DMS153 (cell line): Measurements from ENCODE around the gene NRCAM.
A peak's percentile ranks its signal among the peaks of the same experiment; 100 is the strongest.

ENCODE experiments used
- DNase-seq: peaks from one replicate; lab custom pipeline; 2025; lab: John Stamatoyannopoulos, UW

The NRCAM gene

GRCh38 chr7:108246227-108246837 is 209.9 kb downstream of the NRCAM start:
- DNase-seq: no peak

GRCh38 chr7:108245523-108246226 is 210.6 kb downstream of the NRCAM start:
- no peak for DNase-seq

GRCh38 chr7:108244110-108244509 is 212.1 kb downstream of the NRCAM start:
- DNase-seq: no peak

GRCh38 chr7:108239501-108240225 is 216.6 kb downstream of the NRCAM start:
- no peak for DNase-seq

GRCh38 chr7:108236681-108237415 is 219.4 kb downstream of the NRCAM start:
- no peak for DNase-seq

- DNase-seq: no peak
Measured at GRCh38 chr7:108235451-108236061, 220.7 kb downstream of the NRCAM start.

- no peak for DNase-seq
Measured at GRCh38 chr7:108234971-108235450, 221.2 kb downstream of the NRCAM start.

GRCh38 chr7:108234281-108234680 is 222.0 kb downstream of the NRCAM start:
- DNase-seq: no peak

GRCh38 chr7:108232076-108232475 is 224.2 kb downstream of the NRCAM start:
- DNase-seq: no peak

- DNase-seq: no peak
Measured at GRCh38 chr7:108231221-108231620, 225.0 kb downstream of the NRCAM start.

- no peak for DNase-seq
Measured at GRCh38 chr7:108227366-108227765, 228.9 kb downstream of the NRCAM start.

- no peak for DNase-seq
Measured at GRCh38 chr7:108226816-108227299, 229.4 kb downstream of the NRCAM start.

- DNase-seq: no peak
Measured at GRCh38 chr7:108225531-108226181, 230.6 kb downstream of the NRCAM start.

GRCh38 chr7:108224387-108224786 is 231.8 kb downstream of the NRCAM start:
- no peak for DNase-seq

GRCh38 chr7:108222236-108222892 is 233.9 kb downstream of the NRCAM start:
- no peak for DNase-seq

- peak; percentile 81 for DNase-seq
Measured at GRCh38 chr7:108211382-108212201, 244.6 kb downstream of the NRCAM start.

- no peak for DNase-seq
Measured at GRCh38 chr7:108210796-108211195, 245.4 kb downstream of the NRCAM start.

- no peak for DNase-seq
Measured at GRCh38 chr7:108205311-108205710, 250.9 kb downstream of the NRCAM start.

- DNase-seq: no peak
Measured at GRCh38 chr7:108204281-108204796, 251.9 kb downstream of the NRCAM start.
